Activated CD8-positive, alpha-beta memory T cell treated with anti-CD3 and anti-CD28 coated beads for 4 hours (primary cell): ENCODE measurements around the gene CNNM1.

Experiments used
- DNase-seq, 2 donors: peaks; one replicate each; pipeline ENCODE4 v3.0.0-alpha.2; 2020; ENCODE audit warnings: low read depth in 2 of 2

CNNM1 gene

GRCh38 chr10:99329304-99329553 is at the start of gene CNNM1:
Gene CNNM1 (plus strand): TSS chr10:99329356. CDS start chr10:99329388, 32 bp downstream.
- DNase-seq = no peak

DNA sequence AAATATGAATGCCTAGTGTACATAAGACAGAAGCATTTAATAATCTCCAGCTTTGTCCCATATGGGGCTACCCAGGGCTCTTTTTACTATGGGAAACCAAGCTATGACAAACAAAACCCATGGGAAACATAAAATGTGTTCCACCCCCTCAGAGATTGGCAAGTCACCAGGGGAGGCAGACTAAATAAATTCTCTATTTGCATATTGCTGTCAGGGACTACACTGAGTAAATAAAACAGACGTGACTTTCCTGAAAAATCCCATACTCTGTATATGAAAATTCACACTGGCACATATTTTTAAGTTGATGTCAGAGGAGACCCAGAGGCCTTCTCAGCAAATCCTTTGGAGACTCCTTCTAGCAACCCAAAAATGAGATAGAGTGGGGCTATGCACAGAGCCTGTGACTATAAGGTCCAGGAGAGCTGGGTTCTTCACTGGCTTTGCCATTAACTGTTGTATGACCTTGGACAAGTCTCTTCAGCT is 49.5 kb upstream of the CNNM1 start:
- DNase-seq = no peak

DNA sequence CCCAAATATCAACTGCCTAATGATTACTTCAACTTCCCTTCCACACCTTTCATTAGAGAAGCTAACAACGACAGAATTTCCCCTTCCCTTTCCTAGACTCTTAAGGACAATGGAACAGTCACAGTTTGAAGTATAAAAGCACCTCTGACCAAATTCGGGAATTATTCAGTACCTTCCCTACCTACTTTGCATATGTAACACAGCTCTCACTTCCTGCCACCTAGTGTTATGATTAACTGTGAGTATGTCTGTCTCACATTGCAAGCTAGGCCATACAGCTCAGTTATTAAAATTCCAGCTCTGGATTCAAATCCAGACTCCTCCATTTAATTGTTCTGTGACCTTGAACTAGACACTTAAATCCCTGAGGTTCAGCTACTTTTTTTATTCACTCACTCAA is 48.7 kb upstream of the CNNM1 start:
- no peak for DNase-seq

DNA sequence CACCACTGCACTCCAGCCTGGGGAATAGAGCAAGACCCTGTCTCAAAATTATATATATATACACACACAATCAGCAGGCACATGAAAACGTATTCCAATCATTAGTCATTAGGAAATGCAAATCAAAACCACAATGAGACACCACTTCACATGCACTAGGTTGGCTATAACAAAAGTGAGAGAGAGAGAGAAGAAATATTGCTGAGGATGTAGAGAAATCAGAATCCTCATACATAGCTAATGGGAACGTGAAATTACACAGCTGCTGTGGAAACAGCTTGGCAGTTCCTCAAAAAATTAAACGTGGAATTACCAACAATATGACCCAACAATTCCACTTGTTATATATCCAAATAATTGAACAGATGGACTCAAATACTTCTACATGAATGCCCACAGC is 43.3 kb upstream of the CNNM1 start:
- no peak for DNase-seq

DNA sequence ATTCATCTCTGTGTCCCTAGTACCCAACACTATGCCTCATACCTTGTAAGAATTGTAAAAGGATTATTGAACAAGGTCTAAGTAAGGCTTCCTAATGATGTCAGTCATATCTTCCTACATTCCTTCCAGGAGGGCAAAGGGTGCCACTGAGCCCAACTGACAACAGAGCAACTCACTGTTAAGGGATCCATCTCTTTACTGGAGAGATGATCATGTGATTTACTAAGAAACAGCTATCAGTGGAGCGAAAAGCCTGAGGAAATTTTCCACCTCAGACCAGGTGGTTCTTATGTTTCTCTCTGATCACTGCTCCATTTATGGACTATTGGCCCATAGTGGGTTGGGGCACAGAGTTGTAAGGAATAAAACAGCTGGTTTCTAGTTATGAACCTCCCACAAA is 38.9 kb upstream of the CNNM1 start:
- no peak for DNase-seq

- DNase-seq = no peak
Observed at GRCh38 chr10:99292159-99292558, 37.0 kb upstream of the CNNM1 start.

- DNase-seq = no peak
Observed at GRCh38 chr10:99296605-99297004, 32.6 kb upstream of the CNNM1 start.

- no peak for DNase-seq
Observed at GRCh38 chr10:99297033-99297432, 32.1 kb upstream of the CNNM1 start.

DNA sequence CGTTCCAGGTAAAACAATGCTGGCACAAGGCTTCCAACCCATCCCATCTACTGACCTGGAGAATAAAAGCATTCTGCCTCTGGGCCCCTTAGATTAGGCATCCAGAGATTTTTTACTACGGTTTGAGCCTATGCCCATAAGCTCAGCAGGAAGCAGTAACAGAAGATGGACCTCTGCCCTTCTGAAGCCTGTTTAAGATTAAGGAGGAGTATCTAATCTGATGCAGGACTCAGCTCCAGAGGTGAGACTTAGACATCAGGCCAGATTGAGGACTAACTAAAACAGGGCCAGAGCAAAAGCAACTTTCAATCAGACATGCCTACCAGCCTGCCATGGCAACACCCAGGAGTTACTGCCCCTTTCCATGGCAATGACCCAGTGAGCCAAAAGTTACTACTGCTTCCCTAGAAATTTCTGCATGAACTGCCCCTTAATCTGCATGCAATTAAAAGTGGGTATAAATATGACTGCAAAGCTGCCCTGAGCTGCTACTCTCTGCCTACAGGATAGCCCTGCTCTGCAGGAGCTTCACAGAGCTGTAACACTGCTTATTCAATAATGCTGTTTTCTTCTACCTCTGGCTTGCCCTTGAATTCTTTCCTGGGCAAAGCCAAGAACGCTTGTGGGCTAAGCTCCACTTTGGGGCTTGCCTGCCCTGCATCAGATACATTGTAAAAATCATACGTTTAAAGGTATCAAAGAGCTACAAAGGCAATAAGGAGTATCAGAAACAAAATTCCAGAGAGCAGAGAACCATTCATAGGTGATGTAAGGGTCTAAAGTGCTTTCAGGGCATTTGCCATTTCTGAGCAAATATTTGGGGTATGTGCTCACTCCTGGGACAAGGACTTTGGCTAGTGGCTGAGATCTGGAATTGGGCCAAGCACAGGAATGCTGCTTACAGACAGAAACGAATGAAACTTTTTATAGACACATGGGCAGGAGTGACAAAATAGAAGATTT is 25.0 kb upstream of the CNNM1 start:
- DNase-seq = no peak

- DNase-seq = no peak
Observed at GRCh38 chr10:99304862-99305229, 24.3 kb upstream of the CNNM1 start.

GRCh38 chr10:99312501-99312900 is 16.7 kb upstream of the CNNM1 start:
- DNase-seq = no peak

DNA sequence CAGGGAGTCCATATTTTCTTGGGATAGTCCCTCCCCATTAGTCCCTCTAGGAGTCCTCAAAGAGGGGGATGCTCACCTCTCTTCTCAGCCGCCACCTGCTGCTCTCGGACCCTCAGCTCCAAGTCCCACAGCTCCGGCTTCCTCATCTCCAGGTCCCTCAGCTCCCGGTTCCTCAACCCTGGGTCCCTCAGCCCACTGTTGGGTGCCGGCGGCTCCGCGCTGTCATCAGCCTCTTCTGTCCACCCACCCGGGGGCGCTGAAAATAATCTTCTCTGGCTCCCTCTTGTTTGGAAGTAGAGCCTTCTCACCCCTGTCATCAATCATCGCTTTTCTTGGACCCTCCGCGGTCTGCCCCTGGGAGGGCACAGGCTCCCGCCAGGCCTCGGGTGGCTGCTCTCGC is 13.3 kb upstream of the CNNM1 start:
- DNase-seq = no peak

DNA sequence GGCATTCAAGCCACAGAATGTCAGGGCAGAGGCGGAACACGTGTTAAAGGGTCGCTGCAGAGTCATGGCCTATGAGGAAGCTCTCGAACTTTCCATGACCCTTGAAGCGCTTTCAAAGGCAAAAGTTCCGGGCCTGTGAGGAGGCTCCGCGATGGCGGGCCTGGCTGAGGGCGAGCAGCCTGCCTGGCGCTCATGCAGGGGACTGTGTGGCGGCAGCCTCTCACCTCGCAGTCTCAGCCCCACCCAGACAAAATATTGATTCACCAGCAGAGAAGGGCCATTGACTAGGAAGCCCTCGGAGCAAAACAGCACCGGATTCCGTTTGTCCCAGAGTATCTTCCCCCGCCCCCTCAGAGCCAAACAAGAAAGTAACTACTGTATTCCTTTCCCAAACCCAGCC is 12.8 kb upstream of the CNNM1 start:
- no peak for DNase-seq

- no peak for DNase-seq
Observed at GRCh38 chr10:99318048-99318447, 11.1 kb upstream of the CNNM1 start.

DNA sequence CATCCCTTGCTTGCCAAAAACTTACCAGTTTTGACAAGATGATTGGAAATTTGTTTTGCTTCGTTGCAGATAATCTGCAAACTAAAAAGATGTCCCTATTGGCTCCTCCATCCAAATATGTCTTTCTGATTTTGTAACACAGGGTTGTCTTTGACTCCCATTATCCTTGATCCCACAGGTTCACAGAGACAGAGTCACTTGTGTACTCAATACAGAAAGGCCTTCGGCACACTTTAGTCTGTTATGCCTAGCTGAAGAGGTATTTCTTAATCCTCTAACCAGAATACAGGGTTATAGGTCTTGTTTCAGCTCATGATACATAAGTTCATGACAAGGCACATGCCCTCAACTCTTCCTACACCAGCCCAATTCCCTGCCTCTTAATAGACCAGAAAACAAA is 10.7 kb upstream of the CNNM1 start:
- DNase-seq = no peak

- DNase-seq = no peak
Observed at GRCh38 chr10:99325281-99325680, 3.9 kb upstream of the CNNM1 start.

DNA sequence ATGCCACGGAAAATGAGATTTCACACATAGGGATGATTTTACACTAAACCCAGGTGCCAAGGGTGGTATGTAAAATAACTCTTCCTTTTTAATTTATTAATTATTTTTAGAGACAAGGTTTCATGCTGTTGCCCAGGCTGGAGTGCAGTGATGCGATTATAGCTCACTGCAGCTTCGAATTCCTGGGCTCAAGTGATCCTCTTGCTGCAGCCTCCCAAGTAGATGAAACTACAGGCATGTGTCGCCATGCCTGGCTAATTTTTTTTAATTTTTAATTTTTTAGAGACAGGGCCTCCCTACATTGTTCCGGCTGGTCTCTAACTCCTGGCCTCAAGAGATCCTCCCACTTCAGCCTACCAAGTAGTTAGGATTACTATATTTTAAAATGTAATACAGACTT is 2.3 kb upstream of the CNNM1 start:
- no peak for DNase-seq

GRCh38 chr10:99328579-99329303 is 415 bp upstream of the CNNM1 start:
- DNase-seq = no peak

DNA sequence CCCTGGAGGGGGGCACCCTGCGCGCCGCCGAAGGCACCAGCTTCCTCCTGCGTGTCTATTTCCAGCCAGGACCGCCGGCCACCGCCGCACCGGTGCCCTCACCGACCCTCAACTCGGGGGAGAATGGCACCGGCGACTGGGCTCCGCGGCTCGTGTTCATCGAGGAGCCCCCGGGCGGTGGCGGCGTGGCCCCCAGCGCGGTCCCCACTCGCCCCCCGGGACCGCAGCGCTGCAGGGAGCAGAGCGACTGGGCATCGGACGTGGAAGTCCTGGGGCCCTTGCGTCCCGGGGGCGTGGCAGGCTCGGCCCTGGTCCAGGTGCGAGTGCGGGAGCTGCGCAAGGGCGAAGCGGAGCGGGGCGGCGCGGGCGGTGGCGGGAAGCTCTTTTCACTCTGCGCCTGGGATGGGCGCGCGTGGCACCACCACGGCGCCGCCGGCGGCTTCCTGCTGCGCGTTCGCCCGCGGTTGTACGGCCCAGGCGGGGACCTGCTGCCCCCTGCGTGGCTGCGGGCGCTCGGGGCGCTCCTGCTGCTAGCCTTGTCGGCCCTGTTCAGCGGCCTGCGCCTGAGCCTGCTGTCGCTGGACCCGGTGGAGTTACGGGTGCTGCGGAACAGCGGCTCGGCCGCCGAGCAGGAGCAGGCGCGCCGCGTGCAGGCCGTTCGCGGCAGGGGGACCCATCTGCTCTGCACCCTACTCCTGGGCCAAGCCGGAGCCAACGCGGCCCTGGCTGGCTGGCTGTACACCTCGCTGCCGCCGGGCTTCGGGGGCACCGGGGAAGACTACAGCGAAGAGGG is 594 bp downstream of the CNNM1 start:
- DNase-seq = no peak

DNA sequence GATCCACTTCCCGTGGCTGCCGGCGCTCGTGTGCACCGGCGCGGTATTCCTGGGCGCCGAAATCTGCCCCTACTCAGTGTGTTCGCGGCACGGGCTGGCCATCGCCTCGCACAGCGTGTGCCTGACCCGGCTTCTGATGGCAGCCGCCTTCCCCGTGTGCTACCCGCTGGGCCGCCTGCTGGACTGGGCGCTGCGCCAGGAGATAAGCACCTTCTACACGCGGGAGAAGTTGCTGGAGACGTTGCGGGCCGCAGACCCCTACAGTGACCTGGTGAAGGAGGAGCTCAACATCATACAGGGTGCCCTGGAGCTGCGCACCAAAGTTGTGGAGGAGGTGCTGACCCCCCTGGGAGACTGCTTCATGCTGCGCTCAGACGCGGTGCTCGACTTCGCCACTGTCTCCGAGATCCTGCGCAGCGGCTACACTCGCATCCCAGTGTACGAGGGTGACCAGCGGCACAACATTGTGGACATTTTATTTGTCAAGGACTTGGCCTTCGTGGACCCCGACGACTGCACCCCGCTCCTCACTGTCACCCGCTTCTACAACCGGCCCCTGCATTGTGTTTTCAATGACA is 1.3 kb downstream of the CNNM1 start:
- no peak for DNase-seq

GRCh38 chr10:99331207-99331803 is 2.1 kb downstream of the CNNM1 start:
- no peak for DNase-seq
